GM18873 (cell line): ENCODE measurements around the gene RHEB.

Source experiments
- ATAC-seq: cut with Tn5 transposase; IDR thresholded peaks from one replicate; pipeline ENCODE4 v1.9.1; 2021; ENCODE audit warnings: mild to moderate bottlenecking, moderate library complexity, moderate number of reproducible peaks; ENCODE audit not compliant: unreplicated experiment, low FRiP score

Gene RHEB

GRCh38 chr7:151423226-151423625 lies 96.5 kb downstream of the RHEB start:
- ATAC-seq: no peak

- no peak for ATAC-seq
Observed at GRCh38 chr7:151422212-151422611, 97.5 kb downstream of the RHEB start.

- ATAC-seq: no peak
Observed at GRCh38 chr7:151420144-151420543, 99.6 kb downstream of the RHEB start.

GRCh38 chr7:151416941-151417315 lies 102.8 kb downstream of the RHEB start:
- no peak for ATAC-seq

GRCh38 chr7:151416112-151416940 lies 103.4 kb downstream of the RHEB start:
- no peak for ATAC-seq
